Heart left ventricle (tissue), 13 donors: Measurements from ENCODE around the gene GRP.

Experiments used
- POLR2A ChIP-seq, 2 donors: fragments of 450-650 bp; IDR thresholded peaks; one replicate each; pipeline ENCODE4 v1.6.1; 2017; ENCODE audit warnings: antibody characterized with exemption in 2 of 2, mild to moderate bottlenecking in 2 of 2, moderate library complexity in 2 of 2
- TF ChIP-seq, protein P1 (sequence below), 12 donors: fragments of 200-600 bp; sonication (generic) in 4 of 12; IDR thresholded peaks; one replicate each; pipeline versions ENCODE4 v1.5.0 to v1.8.0; 2018 to 2022; ENCODE audit warnings: antibody characterized with exemption in 12 of 12, mild to moderate bottlenecking in 5 of 12
- donor health status: ischemic (EF 13 %, LVEDD 7.1; RV severe dilation, severe dysfunction).
- donor health status: DM: no; HTN: yes; CAD: no.
- donor health status: DM: no; HTN: no; CAD: no.
- donor health status: ischemic (EF 25% LVEDD 6.9; RV normal size, moderate dysfunction).
- donor health status: ischemic (EF 25% LVEDD 5.7; RV mildly dilated, moderate dysfunction).
- donor health status: ischemic (EF 35%, LVEDD 5.7; RV mildly dilated, moderate dysfunction).
- donor health status: nonischemic (EF 11% LVEDD 7.7; RV severe dilation, severe dysfunction).
- donor health status: DM: yes; HTN: yes; CAD: no.
- donor health status: PGD.
- donor health status: ischemic (EF 29% LVEDD 5.4; RV normal size, mild dysfunction).
- donor health status: nonischemic (EF 23%, LVEDD 6.1; RV moderate dilation, normal function).

DNA sequence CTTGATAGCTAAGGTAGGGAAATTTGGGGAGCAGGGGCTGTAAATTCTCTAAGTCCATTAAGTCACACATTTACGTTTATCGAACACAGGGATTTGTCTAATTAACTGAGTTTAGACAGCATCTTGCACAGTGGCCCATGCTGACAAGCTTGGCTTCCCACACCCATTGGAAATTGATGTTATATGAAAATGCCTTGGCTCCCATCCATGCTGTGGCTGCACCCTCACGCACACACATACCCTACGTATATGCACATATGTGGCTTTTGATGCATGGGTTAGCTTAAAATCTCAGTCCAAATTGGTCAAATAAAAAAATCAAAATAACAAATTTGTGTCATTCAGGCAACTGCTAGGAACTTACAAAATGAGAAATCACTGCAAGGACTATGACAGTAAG, 42.5 kb upstream of the GRP start:
- TF ChIP-seq, protein P1, sequence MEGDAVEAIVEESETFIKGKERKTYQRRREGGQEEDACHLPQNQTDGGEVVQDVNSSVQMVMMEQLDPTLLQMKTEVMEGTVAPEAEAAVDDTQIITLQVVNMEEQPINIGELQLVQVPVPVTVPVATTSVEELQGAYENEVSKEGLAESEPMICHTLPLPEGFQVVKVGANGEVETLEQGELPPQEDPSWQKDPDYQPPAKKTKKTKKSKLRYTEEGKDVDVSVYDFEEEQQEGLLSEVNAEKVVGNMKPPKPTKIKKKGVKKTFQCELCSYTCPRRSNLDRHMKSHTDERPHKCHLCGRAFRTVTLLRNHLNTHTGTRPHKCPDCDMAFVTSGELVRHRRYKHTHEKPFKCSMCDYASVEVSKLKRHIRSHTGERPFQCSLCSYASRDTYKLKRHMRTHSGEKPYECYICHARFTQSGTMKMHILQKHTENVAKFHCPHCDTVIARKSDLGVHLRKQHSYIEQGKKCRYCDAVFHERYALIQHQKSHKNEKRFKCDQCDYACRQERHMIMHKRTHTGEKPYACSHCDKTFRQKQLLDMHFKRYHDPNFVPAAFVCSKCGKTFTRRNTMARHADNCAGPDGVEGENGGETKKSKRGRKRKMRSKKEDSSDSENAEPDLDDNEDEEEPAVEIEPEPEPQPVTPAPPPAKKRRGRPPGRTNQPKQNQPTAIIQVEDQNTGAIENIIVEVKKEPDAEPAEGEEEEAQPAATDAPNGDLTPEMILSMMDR (IDR thresholded peaks at IDR 0.05), result no peak
- TF ChIP-seq POLR2A (IDR thresholded peaks at IDR 0.05), result no peak
